ENCODE results near the gene VSX1. TPM values are rescaled to one million over a fixed set of nuclear protein-coding genes. Genes with fewer than 3 reads are reported as not detected.

The VSX1 gene
- total RNA-seq, 1 experiment from 2014 or later, result not detected

DNA sequence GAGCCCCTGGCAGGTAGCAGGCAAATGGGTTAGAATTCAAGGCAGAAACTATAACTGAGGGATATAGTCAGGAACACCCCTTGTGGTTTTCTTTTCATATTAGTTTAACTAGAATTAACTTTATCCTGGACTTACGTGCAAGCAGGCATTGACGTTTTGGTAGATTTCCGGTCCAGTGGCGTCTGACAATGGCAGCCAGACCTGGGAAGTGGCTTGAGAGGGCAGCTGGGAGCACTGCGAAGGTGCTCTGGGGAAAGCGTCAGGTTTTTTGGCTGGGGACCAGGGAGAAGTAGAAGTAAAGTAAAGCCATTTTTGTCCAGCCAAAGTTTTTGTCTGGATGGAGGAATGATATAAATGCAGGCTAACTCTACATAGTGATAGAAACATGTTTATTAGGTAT is 15.6 kb downstream of the VSX1 start:
- peaks cover 13% of the 10 kb centered on the region for H3K27me3 ChIP-seq (replicated peaks)
- H3K4me1 ChIP-seq (replicated peaks), result no peaks in the 10 kb centered on the region
- DNase-seq (ENCODE audit: low read depth in 1 of 2, low spot score in 2 of 2), result no peak

DNA sequence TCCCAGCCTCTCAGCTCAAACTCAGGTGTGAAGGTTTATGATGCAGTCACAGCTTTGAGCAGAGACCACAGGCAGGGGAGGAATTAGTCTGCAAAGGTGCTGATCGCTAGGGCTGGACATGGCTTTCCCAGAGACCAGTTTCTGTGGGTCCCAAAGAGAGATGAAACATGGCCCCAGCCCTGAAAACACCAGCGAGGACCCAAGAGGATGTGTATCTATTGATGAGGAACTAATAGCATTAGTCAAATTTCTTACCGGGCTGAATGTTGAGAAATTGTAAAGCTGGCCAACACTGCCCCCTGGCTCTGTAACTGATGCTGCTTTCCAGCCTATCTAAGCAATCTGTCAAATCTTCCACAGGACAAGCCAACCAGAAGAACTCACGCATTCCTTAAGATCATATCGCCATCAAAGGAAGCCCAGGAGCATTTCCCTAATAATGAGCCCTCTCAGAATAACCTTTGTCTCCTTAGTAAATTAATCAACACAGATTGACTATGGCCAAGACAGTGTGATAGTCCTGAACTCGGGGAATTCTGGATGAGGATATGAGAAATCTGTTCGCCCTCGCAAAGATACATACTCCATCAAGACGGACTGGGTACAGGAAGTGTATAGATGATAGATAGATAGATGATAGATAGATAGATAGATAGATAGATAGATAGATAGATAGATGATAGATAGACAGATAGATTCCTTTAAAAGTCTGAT is 16.2 kb downstream of the VSX1 start:
- DNase-seq (ENCODE audit: low read depth in 1 of 2, low spot score in 2 of 2), result no peak
- H3K36me3 ChIP-seq, result no peaks in the 10 kb centered on the region
- H3K9me3 ChIP-seq (replicated peaks), result no peaks in the 10 kb centered on the region
- H3K27ac ChIP-seq, result no peak overlapping the region
- peaks cover 13% of the 10 kb centered on the region for H3K27me3 ChIP-seq (replicated peaks)
- H3K4me3 ChIP-seq, result no peak overlapping the region
- no peaks in the 10 kb centered on the region for H3K4me1 ChIP-seq (replicated peaks)

More for the DNA sequence above, 15.6 kb downstream of the VSX1 start:
- no peak overlapping the region for H3K27ac ChIP-seq
- no peak overlapping the region for H3K4me3 ChIP-seq
- no peaks in the 10 kb centered on the region for H3K9me3 ChIP-seq (replicated peaks)
- no peaks in the 10 kb centered on the region for H3K36me3 ChIP-seq

DNA sequence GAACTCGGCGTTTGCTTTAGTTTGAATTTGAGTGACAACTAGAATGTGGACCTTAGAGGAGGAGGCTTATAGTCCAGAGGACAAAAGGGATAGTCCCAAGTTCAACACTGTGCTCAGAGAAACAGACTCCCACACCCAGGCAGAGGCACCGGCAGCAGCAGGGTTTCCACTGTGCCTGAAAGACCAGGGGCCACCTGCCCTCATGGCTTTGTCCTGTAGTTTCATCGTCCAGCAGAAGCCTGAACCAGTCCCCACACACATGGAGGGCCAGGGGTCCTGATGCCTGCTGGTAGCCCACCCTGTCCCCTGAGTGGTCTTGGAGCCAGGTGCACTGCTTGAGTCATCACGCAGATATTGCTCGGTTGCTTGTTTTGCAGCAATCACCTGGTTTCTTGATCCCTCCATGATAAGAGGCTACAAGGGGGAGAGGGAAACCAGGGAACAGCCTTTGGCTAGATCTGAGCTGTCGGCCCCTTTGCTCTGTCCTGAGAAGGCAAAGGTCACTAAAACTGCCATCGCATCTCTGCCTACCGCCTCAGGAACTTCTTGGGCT is 16.8 kb downstream of the VSX1 start:
- Histone ChIP-seq H3K27ac (no peak overlapping the region), H3K27me3 (replicated peaks) (peaks cover 13% of the 10 kb centered on the region), H3K4me3 (no peak overlapping the region), H3K9me3 (replicated peaks) (no peaks in the 10 kb centered on the region), H3K4me1 (replicated peaks) (no peaks in the 10 kb centered on the region), H3K36me3 (no peaks in the 10 kb centered on the region)
- no peak for DNase-seq (ENCODE audit: low read depth in 1 of 2, low spot score in 2 of 2)

DNA sequence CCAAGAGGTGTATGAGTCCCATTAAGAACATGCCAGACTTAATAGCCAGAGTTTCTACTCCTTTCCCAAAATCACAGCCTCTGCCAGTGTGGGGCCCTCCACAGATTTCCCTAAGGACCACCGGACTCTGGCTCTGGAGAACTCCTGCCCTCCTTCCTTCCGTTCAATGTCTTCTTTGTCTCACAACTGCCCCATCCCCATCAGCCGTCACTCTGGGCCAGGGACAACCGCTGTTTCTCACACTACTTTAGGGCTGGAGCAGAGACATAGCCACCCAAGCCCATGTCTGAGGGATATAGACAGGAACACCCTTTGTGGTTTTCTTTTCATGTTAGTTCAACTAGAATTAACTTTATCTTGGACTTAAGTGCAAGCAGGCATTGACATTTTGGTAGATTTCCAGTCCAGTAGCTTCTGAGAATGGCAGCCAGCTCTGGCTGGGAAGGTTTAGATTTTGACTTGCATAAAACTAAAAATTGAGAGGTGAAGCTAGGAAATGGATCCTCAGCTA is 17.3 kb downstream of the VSX1 start:
- H3K27ac ChIP-seq, result no peak overlapping the region
- H3K9me3 ChIP-seq (replicated peaks), result no peaks in the 10 kb centered on the region
- H3K4me3 ChIP-seq, result no peak overlapping the region
- H3K36me3 ChIP-seq, result no peaks in the 10 kb centered on the region
- no peak for DNase-seq (ENCODE audit: low read depth in 1 of 2, low spot score in 2 of 2)
- H3K27me3 ChIP-seq (replicated peaks), result peaks cover 8% of the 10 kb centered on the region
- no peaks in the 10 kb centered on the region for H3K4me1 ChIP-seq (replicated peaks)

DNA sequence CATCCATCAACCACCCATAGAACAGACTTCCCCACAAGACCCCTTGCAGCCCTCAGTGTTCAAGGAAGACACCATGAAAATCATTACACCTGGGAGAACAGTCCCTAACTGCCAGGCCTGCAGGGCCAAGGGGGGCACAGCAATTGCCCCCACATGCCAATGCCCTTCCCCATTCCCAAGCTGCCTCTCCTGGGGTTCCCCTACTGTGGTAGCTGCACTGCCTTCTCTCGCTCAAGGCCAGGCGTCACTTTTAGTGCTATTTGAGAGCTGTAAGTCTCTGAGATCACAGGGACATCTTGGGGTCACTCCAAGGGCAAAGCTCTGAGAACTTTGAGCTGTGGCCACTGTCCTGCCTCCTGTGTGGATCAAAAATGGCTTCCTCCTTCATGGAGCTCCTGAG is 18.0 kb downstream of the VSX1 start:
- no peaks in the 10 kb centered on the region for H3K36me3 ChIP-seq
- H3K4me3 ChIP-seq, result no peak overlapping the region
- H3K27me3 ChIP-seq (replicated peaks), result peaks cover 8% of the 10 kb centered on the region; the same call in 1 of the 2 replicates
- no peaks in the 10 kb centered on the region for H3K9me3 ChIP-seq (replicated peaks)
- H3K4me1 ChIP-seq (replicated peaks), result peaks cover 2% of the 10 kb centered on the region
- DNase-seq (ENCODE audit: low read depth in 1 of 2, low spot score in 2 of 2), result no peak
- H3K27ac ChIP-seq, result no peak overlapping the region

DNA sequence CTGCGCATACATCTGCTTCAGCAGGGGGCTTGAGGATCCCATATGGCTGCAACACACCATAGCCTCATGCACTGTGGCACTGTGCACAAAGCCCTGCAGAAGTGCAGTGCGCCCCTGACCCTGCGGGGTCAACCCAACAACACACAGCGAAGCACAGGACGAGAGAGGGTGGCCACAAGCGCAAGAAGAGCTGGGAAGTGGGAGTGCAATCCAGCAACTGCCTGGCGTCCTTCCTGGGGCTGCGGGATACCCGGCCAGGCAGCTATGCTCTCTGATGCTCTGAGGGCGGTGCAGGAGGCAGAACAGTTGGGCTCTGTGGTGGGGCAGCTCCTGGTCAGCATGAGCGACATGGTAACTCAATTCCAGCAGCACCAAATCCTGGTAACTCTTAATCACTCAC is 18.4 kb downstream of the VSX1 start:
- no peak for DNase-seq (ENCODE audit: low read depth in 1 of 2, low spot score in 2 of 2)
- H3K9me3 ChIP-seq (replicated peaks), result no peaks in the 10 kb centered on the region
- H3K36me3 ChIP-seq, result no peaks in the 10 kb centered on the region
- no peak overlapping the region for H3K4me3 ChIP-seq
- peaks cover 8% of the 10 kb centered on the region; the same call in 1 of the 2 replicates for H3K27me3 ChIP-seq (replicated peaks)
- peaks cover 6% of the 10 kb centered on the region for H3K4me1 ChIP-seq (replicated peaks)
- H3K27ac ChIP-seq, result no peak overlapping the region

DNA sequence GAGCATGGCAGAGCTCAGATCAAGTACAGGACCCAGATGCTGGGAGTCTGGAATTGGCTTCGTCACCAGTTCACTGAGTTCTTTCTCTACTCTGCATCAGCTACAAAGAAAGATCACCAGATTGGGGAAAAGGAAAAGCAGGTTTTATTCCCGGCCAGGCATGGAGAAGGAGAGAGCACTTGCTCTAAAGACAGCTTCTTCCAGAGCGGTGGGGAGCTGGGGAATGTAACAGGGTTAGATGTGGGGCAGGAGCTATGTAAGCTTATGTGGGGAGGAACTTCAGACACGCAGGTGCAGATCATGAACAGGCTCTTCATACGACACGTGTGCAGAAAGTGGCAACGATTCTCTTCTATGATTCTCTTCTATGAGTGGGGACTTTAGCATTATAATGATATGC is 19.1 kb downstream of the VSX1 start:
- Histone ChIP-seq H3K4me1 (replicated peaks) (peaks cover 9% of the 10 kb centered on the region), H3K27ac (no peak overlapping the region), H3K4me3 (no peak overlapping the region), H3K9me3 (replicated peaks) (no peaks in the 10 kb centered on the region), H3K36me3 (no peaks in the 10 kb centered on the region), H3K27me3 (replicated peaks) (peaks cover 8% of the 10 kb centered on the region; the same call in 1 of the 2 replicates)
- no peak for DNase-seq (ENCODE audit: low read depth in 1 of 2, low spot score in 2 of 2)

- H3K9me3 ChIP-seq (replicated peaks), result no peaks in the 10 kb centered on the region
- DNase-seq (ENCODE audit: low read depth in 1 of 2, low spot score in 2 of 2), result no peak
- H3K4me1 ChIP-seq (replicated peaks), result peaks cover 12% of the 10 kb centered on the region
- no peak overlapping the region for H3K27ac ChIP-seq
- peaks cover 8% of the 10 kb centered on the region; the same call in 1 of the 2 replicates for H3K27me3 ChIP-seq (replicated peaks)
- no peaks in the 10 kb centered on the region for H3K36me3 ChIP-seq
- H3K4me3 ChIP-seq, result no peak overlapping the region
Measured at GRCh38 chr20:25061821-25062530, 20.0 kb downstream of the VSX1 start.

DNA sequence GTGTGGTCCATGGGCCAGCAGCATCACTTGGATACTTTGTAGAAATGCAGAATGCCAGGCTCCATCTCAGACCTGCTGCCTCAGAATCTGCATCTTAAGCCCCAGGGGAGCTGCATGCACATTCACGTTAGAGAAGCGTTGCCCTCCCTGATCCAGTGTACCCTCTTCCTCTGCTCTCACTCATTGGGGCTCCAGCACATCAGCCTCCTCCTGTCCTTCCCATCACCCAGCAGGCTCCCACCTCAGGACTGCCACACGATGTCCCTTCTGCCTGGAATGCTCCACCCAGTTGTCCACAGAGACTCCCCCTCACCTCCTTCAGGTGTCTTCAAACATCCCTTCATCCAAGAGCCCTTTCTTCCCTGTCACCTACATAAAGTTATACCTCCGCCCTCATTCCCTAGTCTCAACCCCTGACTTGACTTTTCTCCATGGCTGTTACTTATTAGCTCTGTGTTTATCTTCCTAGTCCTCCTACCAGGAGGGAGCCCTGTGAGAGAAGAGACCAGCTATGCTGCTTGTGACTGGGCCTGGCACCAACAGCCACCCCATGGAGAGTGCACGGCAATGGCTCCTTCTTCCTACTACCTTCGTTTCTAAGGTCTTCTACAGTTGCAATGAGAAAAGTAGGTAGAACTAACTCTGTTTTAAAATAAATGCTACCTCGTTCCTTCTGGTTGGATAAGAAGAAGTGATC is 20.7 kb downstream of the VSX1 start:
- no peak for DNase-seq (ENCODE audit: low read depth in 1 of 2, low spot score in 2 of 2)
- Histone ChIP-seq H3K9me3 (replicated peaks) (no peaks in the 10 kb centered on the region), H3K27me3 (replicated peaks) (peaks cover 8% of the 10 kb centered on the region; the same call in 1 of the 2 replicates), H3K27ac (no peak overlapping the region), H3K36me3 (no peaks in the 10 kb centered on the region), H3K4me1 (replicated peaks) (peaks cover 19% of the 10 kb centered on the region), H3K4me3 (no peak overlapping the region)

- Histone ChIP-seq H3K27ac (no peak overlapping the region), H3K27me3 (replicated peaks) (no peaks in the 10 kb centered on the region; the same call in 1 of the 2 replicates), H3K36me3 (no peaks in the 10 kb centered on the region), H3K9me3 (replicated peaks) (no peaks in the 10 kb centered on the region), H3K4me3 (no peak overlapping the region), H3K4me1 (replicated peaks) (peaks cover 24% of the 10 kb centered on the region)
- no peak for DNase-seq (ENCODE audit: low read depth in 1 of 2, low spot score in 2 of 2)
Measured at GRCh38 chr20:25059866-25060465, 22.0 kb downstream of the VSX1 start.

DNA sequence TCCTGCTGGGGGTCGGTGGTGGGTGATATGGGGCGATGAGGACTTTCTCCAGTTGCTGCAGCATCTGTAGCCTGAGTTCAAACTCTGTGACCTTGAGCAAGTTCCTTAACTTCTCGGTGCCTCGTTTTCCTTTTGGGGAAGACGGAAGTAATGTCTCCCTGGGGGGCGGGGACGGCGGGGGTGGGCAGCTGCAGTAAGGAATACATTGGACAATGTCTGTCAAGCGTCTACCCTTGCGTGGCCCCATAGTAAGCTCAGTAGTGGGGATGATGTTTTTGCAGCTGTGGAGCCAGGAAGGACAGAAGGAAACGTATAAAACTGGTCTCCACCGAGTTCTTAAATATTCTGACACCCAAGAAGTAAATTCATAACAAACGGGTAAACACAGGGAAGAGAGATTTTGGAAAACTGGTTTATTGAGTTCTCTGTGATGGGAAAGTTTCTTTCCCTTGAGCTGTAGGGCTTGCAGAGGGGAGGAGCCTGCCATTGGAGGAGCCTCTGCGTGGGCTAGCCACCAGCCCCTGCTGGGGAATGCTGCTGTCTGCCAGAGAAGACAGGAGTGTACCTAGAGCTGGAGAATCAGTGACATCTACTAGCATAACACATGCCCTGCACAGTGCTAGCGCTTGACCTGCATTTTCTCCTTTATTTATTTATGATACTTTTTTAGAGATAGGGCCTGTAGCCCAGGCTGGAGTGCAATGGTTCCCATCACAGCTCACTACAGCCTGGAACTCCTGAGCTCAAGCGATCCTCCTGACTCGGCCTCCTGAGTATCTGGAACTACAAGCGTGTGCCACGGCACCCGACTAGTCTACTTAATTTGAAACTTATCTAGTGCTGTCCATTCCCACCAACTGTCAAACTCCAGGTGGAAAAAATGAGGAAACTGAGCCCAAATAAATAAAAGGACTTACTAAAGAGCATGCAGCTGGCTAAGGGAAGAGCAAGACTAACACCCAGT is 22.8 kb downstream of the VSX1 start:
- H3K36me3 ChIP-seq, result no peaks in the 10 kb centered on the region
- peak in 1 of 2 experiments; percentile 43 for DNase-seq (ENCODE audit: low read depth in 1 of 2, low spot score in 2 of 2)
- no peaks in the 10 kb centered on the region; the same call in 1 of the 2 replicates for H3K27me3 ChIP-seq (replicated peaks)
- no peaks in the 10 kb centered on the region for H3K9me3 ChIP-seq (replicated peaks)
- H3K4me1 ChIP-seq (replicated peaks), result peaks cover 24% of the 10 kb centered on the region
- peak overlapping the region; percentile 42; the same call in 1 of the 2 replicates for H3K27ac ChIP-seq
- H3K4me3 ChIP-seq, result peak overlapping the region; percentile 61

GRCh38 chr20:25058051-25058846 is 23.7 kb downstream of the VSX1 start, which contains the start of gene ACSS1:
Gene ACSS1 (minus strand): TSS chr20:25058139. CDS start chr20:25058102, 37 bp downstream.
- Histone ChIP-seq H3K9me3 (replicated peaks) (no peaks in the 10 kb centered on the region), H3K27ac (peak within 1 kb of the TSS; percentile 42), H3K4me3 (peak within 1 kb of the TSS; percentile 61), H3K27me3 (replicated peaks) (no peaks in the 10 kb centered on the region; the same call in 1 of the 2 replicates), H3K36me3 (no peaks in the 10 kb centered on the region), H3K4me1 (replicated peaks) (peaks cover 24% of the 10 kb centered on the region)
- peak in 1 of 2 experiments; percentile 54 for DNase-seq (ENCODE audit: low read depth in 1 of 2, low spot score in 2 of 2)
